NCI-H1092 treated with DMSO at 0.1 percent for 48 hours (cell line): ENCODE results near the gene ATP12A.
"Not testable (repeated sequence)": the region's sequence is repeated elsewhere in the genome, so short reads cannot be mapped to it uniquely, and the experiment has no call there.

ENCODE experiments used
- DNase-seq: peaks from one replicate; lab custom pipeline; 2025; lab: John Stamatoyannopoulos, UW

ATP12A gene

GRCh38 chr13:24688950-24689349 lies 8.7 kb downstream of the ATP12A start:
- no peak for DNase-seq

- no peak for DNase-seq
Measured at GRCh38 chr13:24691381-24691780, 11.2 kb downstream of the ATP12A start.

DNA sequence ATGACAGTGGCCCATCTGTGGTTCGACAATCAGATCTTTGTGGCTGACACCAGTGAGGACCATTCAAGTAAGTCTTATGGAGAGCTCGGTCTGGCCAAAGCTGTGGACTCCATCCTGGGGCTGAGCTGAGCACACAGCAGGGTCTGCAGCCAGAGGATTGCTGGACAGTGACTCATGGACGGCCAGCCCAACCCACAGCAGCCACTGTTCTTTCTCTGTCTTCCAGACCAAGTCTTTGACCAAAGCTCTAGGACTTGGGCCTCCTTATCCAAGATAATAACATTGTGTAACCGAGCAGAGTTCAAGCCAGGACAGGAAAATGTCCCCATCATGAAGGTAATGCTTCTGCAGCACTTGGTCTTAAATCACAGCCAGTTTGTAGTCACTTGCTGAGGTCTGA lies 12.4 kb downstream of the ATP12A start:
- DNase-seq = no peak

DNA sequence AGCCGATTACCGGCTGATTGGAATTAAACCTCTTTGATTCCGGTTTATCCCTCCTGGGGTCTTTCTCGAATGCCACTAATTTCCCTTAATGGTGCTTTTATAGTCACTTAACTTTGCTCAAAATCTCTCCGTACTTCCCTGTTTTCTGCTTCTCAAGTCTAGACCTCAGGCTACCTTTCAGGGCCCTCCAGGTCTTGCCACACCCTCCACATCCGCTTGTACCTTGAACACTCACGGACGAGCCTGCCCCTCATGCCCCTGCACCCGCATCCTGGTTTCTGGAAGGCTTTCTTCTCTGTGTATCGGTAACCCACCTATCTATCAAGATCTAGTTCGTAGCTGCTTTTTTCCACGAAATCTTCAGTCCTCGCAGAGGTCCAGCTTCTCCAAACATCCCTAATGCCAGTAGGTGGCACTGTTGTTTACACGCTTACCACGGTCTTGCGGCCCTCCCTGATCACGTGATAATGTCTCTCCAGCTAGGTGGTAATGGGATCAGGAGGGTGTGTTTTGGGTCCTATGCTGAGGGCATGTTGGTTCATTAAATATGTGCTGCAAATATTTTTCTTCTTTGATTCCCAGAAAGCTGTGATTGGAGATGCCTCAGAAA lies 13.8 kb downstream of the ATP12A start:
- peak; percentile 37 for DNase-seq

DNA sequence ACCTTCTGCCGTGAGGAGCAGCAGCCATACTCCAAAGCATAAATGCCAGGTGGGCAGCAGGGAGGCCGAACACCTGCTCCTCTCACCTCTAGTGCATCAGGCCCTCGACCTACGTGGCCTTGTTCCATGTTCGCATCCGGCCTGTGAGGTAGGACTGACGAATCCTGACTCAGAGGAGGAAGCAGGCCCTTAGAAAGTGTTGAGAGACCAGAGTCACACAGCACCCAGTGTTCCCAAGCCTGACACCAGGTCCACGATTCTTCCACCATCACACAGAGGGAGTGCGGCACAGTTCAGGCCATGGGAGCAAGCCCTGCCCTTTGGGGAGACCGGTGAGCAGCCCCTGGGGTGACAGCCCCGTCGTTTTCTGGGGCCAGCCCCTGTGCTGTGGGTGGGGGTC lies 14.7 kb downstream of the ATP12A start:
- no peak for DNase-seq

- no peak for DNase-seq
Measured at GRCh38 chr13:24698686-24699085, 18.5 kb downstream of the ATP12A start.

- no peak for DNase-seq
Measured at GRCh38 chr13:24699541-24699940, 19.3 kb downstream of the ATP12A start.

DNA sequence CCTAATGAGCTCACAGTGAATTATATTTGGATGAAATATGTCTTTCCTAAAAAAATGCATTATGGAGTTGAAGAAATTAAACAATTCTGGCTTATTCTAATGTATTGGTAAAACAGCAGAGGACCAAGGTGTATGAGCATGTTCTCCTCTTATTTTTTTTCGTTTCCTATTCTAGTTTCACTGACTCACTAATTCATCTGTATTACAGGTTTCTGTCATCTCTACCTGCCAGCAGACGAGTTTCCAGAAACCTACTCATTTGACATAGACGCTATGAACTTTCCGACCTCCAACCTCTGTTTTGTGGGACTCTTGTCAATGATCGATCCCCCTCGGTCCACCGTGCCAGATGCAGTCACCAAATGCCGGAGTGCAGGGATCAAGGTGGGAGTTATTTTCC lies 20.3 kb downstream of the ATP12A start:
- DNase-seq = no peak

DNA sequence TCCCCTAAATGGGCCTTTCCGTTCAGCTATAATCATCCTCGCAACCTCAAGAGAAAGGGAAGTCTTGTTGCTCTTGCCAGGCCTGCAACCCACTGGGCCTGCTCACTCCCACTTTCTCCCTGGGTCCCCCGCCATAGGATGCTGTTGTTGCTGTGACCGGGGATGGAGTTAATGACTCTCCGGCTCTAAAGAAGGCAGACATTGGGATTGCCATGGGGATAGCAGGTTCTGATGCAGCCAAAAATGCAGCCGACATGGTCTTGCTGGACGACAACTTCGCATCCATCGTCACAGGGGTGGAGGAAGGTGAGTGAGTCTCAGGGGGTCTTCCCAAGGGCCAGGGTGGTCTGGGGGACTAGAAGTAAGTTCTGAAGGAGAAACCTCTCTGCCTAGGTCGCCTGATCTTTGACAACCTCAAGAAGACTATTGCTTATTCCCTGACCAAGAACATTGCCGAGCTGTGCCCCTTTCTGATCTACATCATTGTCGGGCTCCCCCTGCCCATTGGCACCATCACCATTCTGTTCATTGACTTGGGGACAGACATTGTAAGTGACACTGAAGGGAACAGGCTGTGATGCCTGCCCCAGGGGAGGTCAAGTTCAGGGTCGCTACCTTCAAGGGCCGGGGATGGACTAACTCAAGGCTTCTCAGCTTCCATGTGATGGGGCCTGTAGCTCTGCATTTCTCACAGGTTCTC lies 26.8 kb downstream of the ATP12A start:
- no peak for DNase-seq

DNA sequence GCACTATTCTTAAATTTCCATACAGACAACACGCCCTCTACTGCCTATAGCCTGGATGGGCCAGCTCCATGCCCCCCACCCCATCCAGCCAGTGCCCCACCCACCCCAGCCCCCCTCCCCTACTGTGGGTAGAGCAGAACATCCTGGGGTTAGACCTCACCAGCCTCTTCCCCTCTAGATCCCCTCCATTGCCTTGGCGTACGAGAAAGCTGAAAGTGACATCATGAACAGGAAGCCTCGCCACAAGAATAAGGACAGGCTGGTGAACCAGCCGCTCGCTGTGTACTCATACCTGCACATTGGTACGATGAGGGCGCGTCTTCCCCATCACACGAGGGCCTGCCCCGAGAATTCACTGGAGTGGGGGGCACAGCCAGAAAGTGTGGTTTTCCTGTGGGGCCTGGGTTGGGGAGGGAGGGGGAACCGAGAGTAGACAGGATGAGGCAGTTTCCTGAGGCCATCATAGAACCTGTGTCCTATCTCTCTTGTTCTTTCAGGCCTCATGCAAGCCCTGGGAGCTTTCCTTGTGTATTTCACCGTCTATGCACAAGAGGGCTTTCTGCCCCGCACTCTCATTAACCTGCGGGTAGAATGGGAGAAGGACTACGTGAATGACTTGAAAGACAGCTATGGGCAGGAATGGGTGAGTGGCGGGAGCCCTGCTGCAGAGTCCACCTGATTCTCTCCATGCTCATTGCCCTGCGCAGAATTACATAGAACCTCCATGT lies 29.1 kb downstream of the ATP12A start:
- no peak for DNase-seq

DNA sequence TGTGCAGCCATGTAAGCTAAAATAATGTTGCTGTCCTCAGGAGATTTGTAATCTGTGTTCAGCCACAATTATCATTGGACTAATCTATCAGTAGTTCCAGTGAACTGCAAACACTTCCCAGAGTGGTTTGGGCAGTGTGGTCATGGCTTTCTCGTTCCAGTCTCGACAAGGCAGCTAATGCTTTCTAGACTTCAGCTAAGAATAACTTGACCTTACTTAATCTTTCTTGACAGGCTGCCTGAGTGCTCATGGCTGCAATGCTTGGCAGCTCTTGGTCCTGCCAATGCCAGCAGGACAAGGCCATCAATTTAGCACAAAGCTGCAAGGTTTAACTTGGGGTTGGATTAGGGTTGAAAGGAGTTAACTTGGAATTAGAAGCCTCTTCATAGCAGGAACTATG lies 32.8 kb downstream of the ATP12A start:
- no peak for DNase-seq

- DNase-seq = no peak
Measured at GRCh38 chr13:24716011-24716410, 35.8 kb downstream of the ATP12A start.

DNA sequence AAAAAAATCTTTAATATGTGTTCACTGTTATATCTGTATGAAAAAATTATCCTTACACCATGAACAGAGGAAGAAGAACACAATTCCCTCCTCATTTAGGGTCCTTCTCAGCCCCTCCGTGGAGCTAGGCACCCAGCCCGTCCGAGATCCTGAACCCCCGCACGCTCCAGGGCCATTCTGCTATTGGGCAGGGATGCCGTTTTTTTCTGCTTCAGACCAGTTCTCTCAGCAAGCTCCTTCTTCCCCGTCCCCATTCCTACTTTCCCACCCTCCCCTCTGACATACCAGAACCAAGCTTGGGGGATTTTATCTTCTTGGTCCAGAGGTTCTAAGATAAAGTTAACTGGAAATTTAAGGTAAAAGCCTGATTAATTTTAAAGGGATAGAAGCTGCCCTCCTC lies 36.2 kb downstream of the ATP12A start:
- no peak for DNase-seq

- DNase-seq = no peak
Measured at GRCh38 chr13:24717217-24717616, 37.0 kb downstream of the ATP12A start.

DNA sequence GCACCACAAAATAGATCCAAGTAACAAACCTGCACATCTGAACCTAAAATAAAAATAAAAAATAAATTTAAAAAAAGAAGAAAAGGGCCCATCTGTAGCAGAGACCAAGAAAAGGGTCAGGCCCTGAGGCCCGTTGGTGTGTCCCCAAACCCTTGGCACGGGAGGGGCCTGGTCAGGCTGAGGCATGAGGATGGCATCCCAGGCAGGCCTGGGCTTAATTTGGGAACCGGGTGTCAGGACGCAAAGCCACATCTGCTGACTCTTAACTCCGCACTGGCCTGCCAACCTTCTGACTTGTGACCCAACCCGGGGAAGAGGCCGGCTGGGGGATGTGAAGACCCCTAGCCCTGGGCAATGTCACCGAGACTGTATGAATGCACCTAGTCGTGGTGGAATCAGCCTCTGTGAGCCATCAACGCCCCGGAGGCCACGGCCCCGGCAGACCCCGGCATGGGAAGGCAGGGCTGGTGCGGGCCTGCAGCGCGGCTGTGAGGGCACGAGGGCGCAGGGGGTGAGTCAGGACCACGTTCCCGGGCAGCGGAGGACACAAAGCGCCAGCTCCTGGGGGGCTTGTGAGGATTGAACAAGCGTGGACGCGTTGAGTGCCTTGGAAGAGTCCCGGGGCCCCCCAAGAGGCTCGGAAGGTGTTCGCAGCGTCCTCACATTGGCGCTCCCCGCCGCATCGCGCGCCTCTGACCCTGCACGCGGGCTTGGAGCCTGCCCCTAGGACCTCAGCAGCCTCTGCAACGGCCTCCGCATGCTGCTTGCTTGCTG lies 38.2 kb downstream of the ATP12A start:
- no peak for DNase-seq

- no peak for DNase-seq
Measured at GRCh38 chr13:24719139-24719538, 38.9 kb downstream of the ATP12A start.

- DNase-seq = no peak
Measured at GRCh38 chr13:24723206-24723605, 43.0 kb downstream of the ATP12A start.

DNA sequence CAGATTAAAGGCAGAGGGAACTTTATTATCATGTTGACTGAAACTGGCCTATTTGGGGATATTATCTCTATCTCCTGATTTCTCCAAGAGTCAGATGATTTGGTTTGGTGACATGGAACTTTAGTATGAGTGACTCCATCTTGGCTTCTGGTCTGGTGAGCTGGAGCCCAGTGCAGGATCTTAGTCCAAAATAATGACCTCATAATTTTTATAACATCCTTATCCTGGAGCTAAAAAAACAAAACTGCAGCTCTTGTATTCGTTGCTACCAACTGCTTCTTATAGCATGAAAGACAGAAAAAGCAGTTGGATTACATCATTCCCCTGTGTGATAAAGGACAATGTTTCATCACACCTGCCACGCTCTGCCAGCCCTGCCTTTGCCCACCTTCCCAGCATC lies 44.5 kb downstream of the ATP12A start:
- DNase-seq = no peak

- no peak for DNase-seq
Measured at GRCh38 chr13:24725379-24725778, 45.2 kb downstream of the ATP12A start.

DNA sequence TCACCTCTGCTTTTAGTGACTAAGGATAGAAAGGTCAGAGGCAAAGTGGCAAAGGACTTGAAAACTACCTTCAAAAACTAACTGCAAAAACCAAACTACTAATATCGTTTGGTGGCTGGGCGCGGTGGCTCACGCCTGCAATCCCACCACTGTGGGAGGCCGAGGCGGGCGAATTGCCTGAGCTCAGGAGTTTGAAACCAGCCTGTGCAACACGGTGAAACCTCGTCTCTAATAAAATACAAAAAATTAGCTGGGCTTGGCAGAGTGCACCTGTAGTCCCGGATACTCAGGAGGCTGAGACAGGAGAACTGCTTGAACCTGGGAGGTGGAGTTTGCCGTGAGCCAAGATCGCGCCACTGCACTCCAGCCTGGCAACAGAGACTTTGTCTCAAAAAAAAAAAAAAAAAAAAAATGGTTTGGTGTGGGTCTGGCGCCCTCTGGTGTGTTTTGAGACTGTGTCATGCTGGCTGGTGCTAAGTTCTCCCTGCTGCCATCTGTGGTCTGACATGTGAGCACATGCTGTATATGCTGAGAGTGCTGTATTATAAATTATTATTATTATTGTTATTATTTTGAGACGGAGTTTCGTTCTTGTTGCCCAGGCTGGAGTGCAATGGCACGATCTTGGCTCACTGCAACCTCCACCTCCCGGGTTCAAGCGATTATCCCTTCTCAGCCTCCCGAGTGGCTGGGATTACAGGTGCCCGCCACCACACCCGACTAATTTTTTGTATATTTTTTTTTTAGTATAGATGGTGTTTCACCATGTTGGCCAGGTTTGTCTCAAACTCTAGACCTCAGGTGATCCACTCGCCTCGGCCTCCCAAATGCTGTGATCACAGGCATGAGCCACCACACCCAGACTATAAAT lies 47.8 kb downstream of the ATP12A start:
- DNase-seq = peak; percentile 77

GRCh38 chr13:24730873-24731567 lies 50.8 kb downstream of the ATP12A start:
- DNase-seq = not testable (repeated sequence)
